Caco-2 (cell line): ENCODE measurements around the gene POLR2E. TPM values are rescaled to one million over a fixed set of nuclear protein-coding genes. Genes with fewer than 3 reads are reported as not detected.

ENCODE experiments used
- BruUV-seq: library from RNA; stranded (reverse); fragments of 400-500 nt; replicated peaks from 2 replicates; lab custom pipeline; 2021; lab: Mats Ljungman, UMichigan
- CTCF ChIA-PET: fragments of 300-600 bp; sonication (Branson Sonifier 250); formaldehyde crosslinking; loops from one replicate; lab custom pipeline; 2022; ENCODE audit warnings: antibody characterized with exemption; lab: Charles Lee
- POLR2A ChIA-PET: fragments of 300-600 bp; sonication (Branson Sonifier 250); formaldehyde crosslinking; loops from one replicate; lab custom pipeline; 2022; ENCODE audit warnings: antibody characterized with exemption; lab: Charles Lee
- DNase-seq, 2 experiments: peaks; one replicate each; pipeline versions ENCODE4 v3.0.0 to v3.0.0-alpha.2; 2020 to 2022
- H3K27me3 ChIP-seq: replicated peaks from 2 replicates; pipeline ENCODE4 v1.6.0; 2011; ENCODE audit warnings: low read length; ENCODE audit not compliant: control insufficient read depth, insufficient read depth
- H3K36me3 ChIP-seq: 2 replicates; pipeline ENCODE4 v1.5.1; 2011; ENCODE audit warnings: low read length; ENCODE audit not compliant: control insufficient read depth, insufficient read depth
- H3K4me1 ChIP-seq: fragments of 250-450 bp; sonication (Bioruptor Pico); 2 replicates; pipeline ENCODE4 v1.5.1; 2020; ENCODE audit warnings: mild to moderate bottlenecking
- H3K4me3 ChIP-seq: 2 replicates; pipeline ENCODE4 v1.5.1; 2011; ENCODE audit warnings: low read depth, mild to moderate bottlenecking, control low read depth, low read length
- H3K9me3 ChIP-seq: fragments of 250-450 bp; sonication (Bioruptor Pico); 2 replicates; pipeline ENCODE4 v1.5.1; 2020; ENCODE audit warnings: mild to moderate bottlenecking, moderate library complexity
- H3K27ac Mint-ChIP-seq: one replicate; pipeline ENCODE4 v1.8.0; 2022; ENCODE audit warnings: mixed read lengths; ENCODE audit not compliant: unreplicated experiment
- H3K27me3 Mint-ChIP-seq: one replicate; pipeline ENCODE4 v1.8.0; 2022; ENCODE audit warnings: mixed read lengths; ENCODE audit not compliant: insufficient read depth, unreplicated experiment
- H3K36me3 Mint-ChIP-seq: one replicate; pipeline ENCODE4 v1.8.0; 2022; ENCODE audit warnings: mild to moderate bottlenecking, mixed read lengths; ENCODE audit not compliant: insufficient read depth, unreplicated experiment
- H3K4me1 Mint-ChIP-seq: one replicate; pipeline ENCODE4 v1.8.0; 2022; ENCODE audit warnings: low read depth, mixed read lengths; ENCODE audit not compliant: unreplicated experiment
- H3K4me3 Mint-ChIP-seq: one replicate; pipeline ENCODE4 v1.8.0; 2022; ENCODE audit warnings: mild to moderate bottlenecking, moderate library complexity, mixed read lengths; ENCODE audit not compliant: unreplicated experiment
- H3K9me3 Mint-ChIP-seq: one replicate; pipeline ENCODE4 v1.8.0; 2022; ENCODE audit warnings: mixed read lengths; ENCODE audit not compliant: unreplicated experiment
- CTCF ChIP-seq, 2 experiments: fragments of 200-600 bp in 1 of 2; IDR thresholded peaks; 1 replicate in 1 of 2; 2 replicates in 1 of 2; pipeline versions ENCODE4 v1.5.1 to v1.8.0; 2011 to 2022; ENCODE audit warnings: antibody characterized with exemption in 1 of 2, control low read depth in 1 of 2, inconsistent platforms in 1 of 2, low read depth in 1 of 2, low read length in 1 of 2, mild to moderate bottlenecking in 1 of 2, moderate library complexity in 1 of 2; ENCODE audit not compliant: insufficient read depth in 1 of 2, severe bottlenecking in 1 of 2, unreplicated experiment in 1 of 2
- intact Hi-C: fragments of 100-400 bp; cut with micrococcal nuclease; formaldehyde crosslinking; loops from one replicate; pipeline ENCODE4 v1.10.0; 2022; ENCODE audit not compliant: unreplicated experiment
- total RNA-seq: library from RNA; stranded (reverse); gene quantifications from 2 replicates; pipeline ENCODE4 v1.2.3, GENCODE V29; 2022

POLR2E gene
- total RNA-seq, 1 experiment from 2014 or later, result 264 TPM

DNA sequence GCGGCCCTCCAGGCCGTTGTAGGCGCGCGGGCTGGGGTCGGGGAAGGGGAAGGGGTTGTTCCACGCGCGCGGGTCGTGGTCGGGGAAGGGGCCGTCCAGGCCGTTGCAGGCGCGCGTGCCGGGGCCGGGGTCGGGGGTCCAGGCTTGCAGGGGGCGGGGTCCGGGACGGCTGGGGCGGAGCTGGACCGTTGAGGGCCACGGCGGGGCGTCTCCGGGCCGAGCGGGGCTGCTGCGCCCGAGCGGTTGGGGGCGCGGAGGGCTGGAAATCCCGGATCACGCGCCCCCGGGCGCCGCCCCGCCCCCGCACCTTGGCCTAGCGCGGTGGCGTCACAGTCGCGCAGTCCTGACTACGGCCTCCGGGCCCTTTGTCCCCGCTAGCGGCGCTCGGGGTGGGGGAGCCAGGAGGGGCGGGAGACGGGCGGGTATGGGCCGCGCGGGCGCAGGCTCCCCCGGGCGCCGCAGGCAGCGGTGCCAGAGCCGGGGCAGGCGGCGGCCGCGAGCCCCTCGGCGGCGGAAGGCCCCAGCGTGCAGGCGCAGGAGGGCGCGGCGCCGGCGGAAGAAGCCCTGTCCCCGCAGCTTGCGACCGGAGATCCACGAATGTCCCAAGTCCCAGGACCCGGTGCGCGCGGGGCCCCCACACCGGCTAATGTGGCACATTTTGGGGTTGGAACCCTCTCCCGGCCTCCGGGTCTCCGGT lies 9.3 kb upstream of the POLR2E start:
- no peak for TF ChIP-seq CTCF (IDR thresholded peaks at IDR 0.05; ENCODE audit: insufficient read depth in 1 of 2, low read depth in 1 of 2, low read length in 1 of 2, severe bottlenecking in 1 of 2, unreplicated experiment in 1 of 2)
- H3K4me1 ChIP-seq, result peaks cover 23% of the 10 kb centered on the region
- H3K4me3 ChIP-seq, result peak overlapping the region; percentile 97
- H3K36me3 ChIP-seq, result peaks cover 1% of the 10 kb centered on the region; the same call in 1 of the 2 replicates
- H3K36me3 Mint-ChIP-seq, result peaks cover 49% of the 10 kb centered on the region
- DNase-seq, result peak; percentile 80 to 88
- BruUV-seq, result no TSS peak
- H3K27me3 ChIP-seq, result no peaks in the 10 kb centered on the region
- intact Hi-C loops, result loop anchor here (10.0 kb wide), 1 partner anchor 80 kb away; the partner anchor contains the start of genes CNN2, RNU6-2 and TMEM259
- H3K27me3 Mint-ChIP-seq, result no peaks in the 10 kb centered on the region
- POLR2A ChIA-PET, result interaction anchor here (0.5 to 2.3 kb wide), 9 partner anchors 8 to 165 kb away, joined by 3 to 19 read pairs (median 6); partner anchors contain the start of genes ABCA7, ARHGAP45, CIRBP and CNN2
- H3K4me3 Mint-ChIP-seq, result peak overlapping the region; percentile 68
- CTCF ChIA-PET, result interaction anchor here (0.5 to 1.0 kb wide), 5 partner anchors 73 to 332 kb away, joined by 3 to 5 read pairs (median 4); partner anchors contain the start of gene CNN2
- H3K9me3 ChIP-seq, result no peaks in the 10 kb centered on the region
- H3K4me1 Mint-ChIP-seq, result no peaks in the 10 kb centered on the region
- peak overlapping the region; percentile 57 for H3K27ac Mint-ChIP-seq
- no peaks in the 10 kb centered on the region for H3K9me3 Mint-ChIP-seq

DNA sequence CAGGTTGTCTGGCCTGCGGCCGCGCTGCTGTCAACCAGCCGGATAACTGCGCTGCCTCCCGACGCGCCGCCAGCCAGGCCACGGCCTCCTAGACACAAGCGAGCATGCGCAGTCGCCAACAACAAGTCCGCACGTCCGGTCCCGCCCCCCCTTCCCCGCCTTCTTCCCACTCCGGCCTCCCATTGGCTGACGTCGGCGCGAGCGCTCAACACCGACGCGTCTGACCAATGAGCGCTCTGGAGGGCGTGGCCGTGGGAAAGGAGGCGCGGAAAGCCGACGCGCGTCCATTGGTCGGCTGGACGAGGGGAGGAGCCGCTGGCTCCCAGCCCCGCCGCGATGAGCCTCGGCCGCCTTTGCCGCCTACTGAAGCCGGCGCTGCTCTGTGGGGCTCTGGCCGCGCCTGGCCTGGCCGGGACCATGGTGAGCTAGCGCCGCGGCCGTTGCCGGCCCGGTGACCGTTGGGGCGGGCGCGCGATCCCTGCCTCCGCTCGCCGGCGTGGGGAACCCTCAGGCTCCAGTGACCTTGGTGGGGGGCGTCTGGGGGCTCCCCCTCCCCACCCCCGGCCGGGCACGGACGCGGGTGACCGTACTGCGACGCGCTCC lies 8.6 kb upstream of the POLR2E start, which contains the start of gene GPX4:
TSS of gene GPX4 (plus strand) at position 287 of the 603 bp plus-strand sequence. CDS start at position 337, 50 bp downstream.
- Mint-ChIP-seq H3K4me1 (peaks cover 4% of the 10 kb centered on the region), H3K9me3 (no peaks in the 10 kb centered on the region), H3K36me3 (peaks cover 49% of the 10 kb centered on the region), H3K27ac (peak within 1 kb of the TSS; percentile 73), H3K27me3 (no peaks in the 10 kb centered on the region), H3K4me3 (peak within 1 kb of the TSS; percentile 68)
- Histone ChIP-seq H3K4me1 (peaks cover 28% of the 10 kb centered on the region), H3K27me3 (no peaks in the 10 kb centered on the region), H3K9me3 (no peaks in the 10 kb centered on the region), H3K4me3 (peak within 1 kb of the TSS; percentile 97), H3K36me3 (peaks cover 1% of the 10 kb centered on the region; the same call in 1 of the 2 replicates)
- peak; percentile 96 to 98 for DNase-seq
- BruUV-seq, result no TSS peak
- intact Hi-C loops, result loop anchor here (1.0 to 10.0 kb wide), 3 partner anchors 9 to 79 kb away; partner anchors contain the start of genes CNN2, POLR2E, RNU6-2 and TMEM259
- ChIA-PET CTCF (interaction anchor here (0.5 to 1.0 kb wide), 3 partner anchors 77 to 141 kb away, joined by 3 to 5 read pairs (median 3); partner anchors contain the start of gene CNN2), POLR2A (interaction anchor here (0.5 to 2.3 kb wide), 7 partner anchors 20 to 165 kb away, joined by 3 to 19 read pairs (median 9); partner anchors contain the start of genes ABCA7, ARHGAP45, CIRBP and CNN2)
- TF ChIP-seq CTCF (IDR thresholded peaks at IDR 0.05; ENCODE audit: insufficient read depth in 1 of 2, low read depth in 1 of 2, low read length in 1 of 2, severe bottlenecking in 1 of 2, unreplicated experiment in 1 of 2), result no peak
